ENCODE measurements around the gene PGA5.

Gene PGA5

GRCh38 chr11:61273178-61274078 is 32.5 kb downstream of the PGA5 start:
- no peak; the same call in 2 of the 3 replicates for ATAC-seq (ENCODE audit: insufficient read depth, low read depth)
- H4K20me1 ChIP-seq (ENCODE audit: insufficient read depth, low read length) = peaks cover 6% of the 10 kb centered on the region; the same call in 1 of the 2 replicates
- no peak overlapping the region for H3K4me2 ChIP-seq (ENCODE audit: insufficient read depth, low read length)
- no peak overlapping the region for H3K4me3 ChIP-seq (ENCODE audit: low read depth in 1 of 2, low read length in 2 of 2)
- no peaks in the 10 kb centered on the region for H3K36me3 ChIP-seq (ENCODE audit: insufficient read depth, low read length)
- no peaks in the 10 kb centered on the region for H3K4me1 ChIP-seq (ENCODE audit: insufficient read depth, low read length)
- H3K27me3 ChIP-seq (ENCODE audit: insufficient read depth, low read length, poor library complexity) = peaks cover 7% of the 10 kb centered on the region
- TF ChIP-seq EZH2 (IDR thresholded peaks at IDR 0.05; ENCODE audit: borderline replicate concordance, low read depth, low read length, severe bottlenecking) = no peak
- no peak for TF ChIP-seq CTCF (IDR thresholded peaks at IDR 0.05; ENCODE audit: borderline replicate concordance, extremely low read depth, low read length, poor library complexity, severe bottlenecking)
- H3K27ac ChIP-seq (ENCODE audit: low read length) = no peak overlapping the region
- no peak for DNase-seq
- no peaks in the 10 kb centered on the region for H3K9me3 ChIP-seq (ENCODE audit: insufficient read depth, low read length, severe bottlenecking)
- no peak overlapping the region for H3K9ac ChIP-seq (ENCODE audit: low read depth, low read length)
- H2AFZ ChIP-seq (ENCODE audit: low read depth, low read length) = no peak overlapping the region
- no peaks in the 10 kb centered on the region for H3K79me2 ChIP-seq (ENCODE audit: insufficient read depth, low read length)

- H3K36me3 ChIP-seq (ENCODE audit: insufficient read depth, low read length) = no peaks in the 10 kb centered on the region
- H3K4me2 ChIP-seq (ENCODE audit: insufficient read depth, low read length) = no peak overlapping the region
- DNase-seq (no peak), ATAC-seq (ENCODE audit: insufficient read depth, low read depth) (no peak)
- TF ChIP-seq CTCF (IDR thresholded peaks at IDR 0.05; ENCODE audit: borderline replicate concordance, extremely low read depth, low read length, poor library complexity, severe bottlenecking) = no peak
- no peak for TF ChIP-seq EZH2 (IDR thresholded peaks at IDR 0.05; ENCODE audit: borderline replicate concordance, low read depth, low read length, severe bottlenecking)
- peaks cover 6% of the 10 kb centered on the region; the same call in 1 of the 2 replicates for H4K20me1 ChIP-seq (ENCODE audit: insufficient read depth, low read length)
- no peak overlapping the region for H2AFZ ChIP-seq (ENCODE audit: low read depth, low read length)
- H3K79me2 ChIP-seq (ENCODE audit: insufficient read depth, low read length) = no peaks in the 10 kb centered on the region
- no peaks in the 10 kb centered on the region for H3K4me1 ChIP-seq (ENCODE audit: insufficient read depth, low read length)
- H3K9ac ChIP-seq (ENCODE audit: low read depth, low read length) = no peak overlapping the region
- H3K9me3 ChIP-seq (ENCODE audit: insufficient read depth, low read length, severe bottlenecking) = no peaks in the 10 kb centered on the region
- H3K4me3 ChIP-seq (ENCODE audit: low read depth in 1 of 2, low read length in 2 of 2) = no peak overlapping the region
- H3K27me3 ChIP-seq (ENCODE audit: insufficient read depth, low read length, poor library complexity) = peaks cover 7% of the 10 kb centered on the region
- H3K27ac ChIP-seq (ENCODE audit: low read length) = no peak overlapping the region
These were observed 33.1 kb downstream of the PGA5 start for GRCh38 chr11:61274084-61274483.

- no peak for DNase-seq
- Histone ChIP-seq H4K20me1 (ENCODE audit: insufficient read depth, low read length) (peaks cover 6% of the 10 kb centered on the region; the same call in 1 of the 2 replicates), H3K36me3 (ENCODE audit: insufficient read depth, low read length) (no peaks in the 10 kb centered on the region), H3K27ac (ENCODE audit: low read length) (no peak overlapping the region), H3K4me3 (ENCODE audit: low read depth in 1 of 2, low read length in 2 of 2) (no peak overlapping the region), H3K4me2 (ENCODE audit: insufficient read depth, low read length) (no peak overlapping the region), H3K9me3 (ENCODE audit: insufficient read depth, low read length, severe bottlenecking) (no peaks in the 10 kb centered on the region), H3K4me1 (ENCODE audit: insufficient read depth, low read length) (no peaks in the 10 kb centered on the region), H3K9ac (ENCODE audit: low read depth, low read length) (no peak overlapping the region), H2AFZ (ENCODE audit: low read depth, low read length) (no peak overlapping the region), H3K27me3 (ENCODE audit: insufficient read depth, low read length, poor library complexity) (peaks cover 7% of the 10 kb centered on the region), H3K79me2 (ENCODE audit: insufficient read depth, low read length) (no peaks in the 10 kb centered on the region)
- ATAC-seq (ENCODE audit: insufficient read depth, low read depth) = no peak
- no peak for TF ChIP-seq CTCF (IDR thresholded peaks at IDR 0.05; ENCODE audit: borderline replicate concordance, extremely low read depth, low read length, poor library complexity, severe bottlenecking)
- no peak for TF ChIP-seq EZH2 (IDR thresholded peaks at IDR 0.05; ENCODE audit: borderline replicate concordance, low read depth, low read length, severe bottlenecking)
These were observed 34.2 kb downstream of the PGA5 start for GRCh38 chr11:61275191-61275590.

All from DND-41 (cell line).